Chondrocyte (in vitro differentiated cells): ENCODE data around the gene DPM1. TPM values are rescaled to one million over a fixed set of nuclear protein-coding genes. Genes with fewer than 3 reads are reported as not detected.

Experiments
- DNase-seq: peaks from one replicate; pipeline ENCODE4 v3.0.0; 2021; ENCODE audit warnings: mixed read lengths, low spot score
- H3K27ac Mint-ChIP-seq: one replicate; pipeline ENCODE4 v1.8.0; 2021; ENCODE audit warnings: mild to moderate bottlenecking, moderate library complexity, mixed read lengths; ENCODE audit not compliant: unreplicated experiment
- H3K27me3 Mint-ChIP-seq: 2 replicates; pipeline ENCODE4 v1.8.0; 2021; ENCODE audit warnings: low read depth, mixed read lengths
- H3K36me3 Mint-ChIP-seq: 2 replicates; pipeline ENCODE4 v1.8.0; 2021; ENCODE audit warnings: low read depth, mixed read lengths
- H3K4me1 Mint-ChIP-seq: 2 replicates; pipeline ENCODE4 v1.8.0; 2021; ENCODE audit warnings: low read depth, mild to moderate bottlenecking, mixed read lengths
- H3K4me3 Mint-ChIP-seq: one replicate; pipeline ENCODE4 v1.8.0; 2021; ENCODE audit warnings: mild to moderate bottlenecking, moderate library complexity, mixed read lengths; ENCODE audit not compliant: unreplicated experiment
- H3K9me3 Mint-ChIP-seq: 2 replicates; pipeline ENCODE4 v1.8.0; 2021; ENCODE audit warnings: low read depth, mixed read lengths
- total RNA-seq: library from RNA; stranded (reverse); gene quantifications from 3 replicates; pipeline ENCODE4 v1.2.1, GENCODE V29; 2021
- TF ChIP-seq, protein P1 (sequence below): fragments of 200-600 bp; sonication (generic); IDR thresholded peaks from 2 replicates; pipeline ENCODE4 v1.5.0; 2021; ENCODE audit warnings: antibody characterized with exemption, mild to moderate bottlenecking, moderate library complexity

The DPM1 gene
- total RNA-seq, 1 donor from 2014 or later, result 40.5 TPM

DNA sequence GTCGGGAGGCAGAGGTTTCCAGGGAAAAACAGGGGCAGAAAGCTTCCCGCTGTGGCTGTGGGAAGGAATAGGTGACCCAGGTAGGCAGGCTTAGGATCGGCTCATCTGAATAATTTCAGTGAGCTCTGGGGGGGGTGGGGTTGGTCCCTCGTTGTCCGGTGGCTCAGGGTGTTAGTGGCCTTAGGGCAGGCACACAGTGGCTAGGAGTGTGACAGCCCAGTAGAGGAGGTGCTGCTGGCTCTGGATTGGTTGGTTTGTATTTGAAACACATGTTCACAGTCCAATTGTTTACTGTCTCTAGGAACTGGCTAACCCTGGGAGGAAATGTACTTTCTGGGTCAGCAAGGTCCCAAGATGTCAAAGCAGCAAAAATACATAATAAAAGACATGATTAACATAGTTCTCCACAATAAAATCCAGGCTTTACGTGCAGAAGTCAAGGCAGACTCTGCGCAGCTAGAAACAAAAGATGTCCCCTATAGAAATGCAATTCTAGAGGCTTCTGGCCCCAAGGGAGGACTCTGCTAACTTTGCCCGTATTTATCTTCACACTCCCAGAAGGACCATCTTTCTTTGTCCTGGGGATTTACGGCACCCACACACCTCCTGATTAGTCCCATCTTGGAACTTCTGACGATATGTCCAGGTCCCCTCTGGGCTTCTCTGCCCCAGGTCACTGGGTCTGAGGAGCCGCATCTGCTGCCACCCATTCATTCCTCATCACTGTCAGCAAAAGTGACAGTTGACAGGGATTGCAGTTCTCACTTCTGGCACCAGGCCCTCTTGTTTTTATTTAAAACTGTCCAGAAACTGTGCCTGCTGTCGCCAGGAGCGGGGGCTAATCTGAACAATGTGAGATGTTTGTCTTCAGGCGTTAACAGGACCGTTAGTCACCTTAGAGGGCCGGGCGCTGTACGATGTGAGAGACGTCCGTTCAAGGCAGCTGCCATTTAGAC is 19.0 kb upstream of the DPM1 start:
- peaks cover 3% of the 10 kb centered on the region for H3K9me3 Mint-ChIP-seq
- H3K36me3 Mint-ChIP-seq, result peaks cover 2% of the 10 kb centered on the region
- no peak overlapping the region for H3K27ac Mint-ChIP-seq
- DNase-seq, result no peak
- H3K27me3 Mint-ChIP-seq, result no peaks in the 10 kb centered on the region
- H3K4me1 Mint-ChIP-seq, result peaks cover 27% of the 10 kb centered on the region
- TF ChIP-seq, protein P1, sequence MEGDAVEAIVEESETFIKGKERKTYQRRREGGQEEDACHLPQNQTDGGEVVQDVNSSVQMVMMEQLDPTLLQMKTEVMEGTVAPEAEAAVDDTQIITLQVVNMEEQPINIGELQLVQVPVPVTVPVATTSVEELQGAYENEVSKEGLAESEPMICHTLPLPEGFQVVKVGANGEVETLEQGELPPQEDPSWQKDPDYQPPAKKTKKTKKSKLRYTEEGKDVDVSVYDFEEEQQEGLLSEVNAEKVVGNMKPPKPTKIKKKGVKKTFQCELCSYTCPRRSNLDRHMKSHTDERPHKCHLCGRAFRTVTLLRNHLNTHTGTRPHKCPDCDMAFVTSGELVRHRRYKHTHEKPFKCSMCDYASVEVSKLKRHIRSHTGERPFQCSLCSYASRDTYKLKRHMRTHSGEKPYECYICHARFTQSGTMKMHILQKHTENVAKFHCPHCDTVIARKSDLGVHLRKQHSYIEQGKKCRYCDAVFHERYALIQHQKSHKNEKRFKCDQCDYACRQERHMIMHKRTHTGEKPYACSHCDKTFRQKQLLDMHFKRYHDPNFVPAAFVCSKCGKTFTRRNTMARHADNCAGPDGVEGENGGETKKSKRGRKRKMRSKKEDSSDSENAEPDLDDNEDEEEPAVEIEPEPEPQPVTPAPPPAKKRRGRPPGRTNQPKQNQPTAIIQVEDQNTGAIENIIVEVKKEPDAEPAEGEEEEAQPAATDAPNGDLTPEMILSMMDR, result no peak
- H3K4me3 Mint-ChIP-seq, result no peak overlapping the region

DNA sequence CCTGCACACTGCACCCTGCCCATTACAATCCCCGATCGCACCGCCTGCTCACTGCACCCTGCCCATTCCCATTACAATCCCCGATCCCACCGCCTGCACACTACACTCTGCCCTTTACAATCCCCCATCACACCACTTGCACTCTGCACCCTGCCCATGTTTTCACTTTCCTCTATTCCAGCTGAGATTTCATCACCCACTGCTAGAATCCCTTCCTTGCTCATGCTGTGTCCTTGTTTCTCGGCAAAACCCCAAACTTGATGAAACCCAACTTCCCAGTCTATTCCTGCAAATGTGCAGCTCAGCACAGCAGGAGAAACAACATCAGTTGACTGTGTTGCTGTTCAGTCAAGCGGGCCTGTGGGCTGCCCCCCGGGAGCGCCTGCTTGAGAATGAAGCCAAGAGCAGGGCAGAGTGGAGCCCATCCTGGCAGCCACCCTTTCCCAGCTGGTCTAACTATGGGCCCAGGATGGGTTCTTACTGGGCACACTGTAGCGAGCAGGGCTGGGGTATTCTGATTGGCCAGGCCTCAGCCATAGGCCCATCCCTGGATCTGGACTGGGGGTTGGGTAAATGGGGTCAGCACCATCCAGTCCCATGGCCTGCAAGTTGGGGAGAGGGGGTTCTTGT is 17.5 kb upstream of the DPM1 start:
- DNase-seq, result no peak
- TF ChIP-seq, protein P1, result no peak
- Mint-ChIP-seq H3K27me3 (no peaks in the 10 kb centered on the region), H3K9me3 (peaks cover 3% of the 10 kb centered on the region), H3K27ac (no peak overlapping the region), H3K4me3 (no peak overlapping the region), H3K36me3 (peaks cover 2% of the 10 kb centered on the region), H3K4me1 (peaks cover 14% of the 10 kb centered on the region)

DNA sequence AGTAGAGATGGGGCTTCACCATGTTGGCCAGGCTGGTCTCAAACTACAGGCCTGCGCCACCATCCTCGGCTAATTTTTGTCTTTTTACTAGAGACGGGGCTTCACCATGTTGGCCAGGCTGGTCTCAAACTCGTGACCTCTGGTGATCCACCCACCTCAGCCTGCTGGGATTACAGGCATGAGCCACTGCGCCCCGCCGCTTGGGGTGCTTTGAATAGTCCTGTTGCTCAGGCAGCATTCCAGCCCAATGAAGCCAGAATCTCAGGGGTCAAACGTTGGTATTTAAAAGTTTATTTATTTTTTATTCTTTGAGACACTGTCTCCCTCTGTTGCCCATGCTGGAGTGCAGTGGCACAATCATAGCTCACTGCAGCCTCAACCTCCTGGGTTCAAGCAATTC is 11.6 kb upstream of the DPM1 start:
- Mint-ChIP-seq H3K27ac (no peak overlapping the region), H3K36me3 (no peaks in the 10 kb centered on the region), H3K27me3 (peaks cover 7% of the 10 kb centered on the region), H3K4me1 (no peaks in the 10 kb centered on the region), H3K4me3 (no peak overlapping the region), H3K9me3 (peaks cover 3% of the 10 kb centered on the region)
- DNase-seq, result no peak
- TF ChIP-seq, protein P1, result no peak

DNA sequence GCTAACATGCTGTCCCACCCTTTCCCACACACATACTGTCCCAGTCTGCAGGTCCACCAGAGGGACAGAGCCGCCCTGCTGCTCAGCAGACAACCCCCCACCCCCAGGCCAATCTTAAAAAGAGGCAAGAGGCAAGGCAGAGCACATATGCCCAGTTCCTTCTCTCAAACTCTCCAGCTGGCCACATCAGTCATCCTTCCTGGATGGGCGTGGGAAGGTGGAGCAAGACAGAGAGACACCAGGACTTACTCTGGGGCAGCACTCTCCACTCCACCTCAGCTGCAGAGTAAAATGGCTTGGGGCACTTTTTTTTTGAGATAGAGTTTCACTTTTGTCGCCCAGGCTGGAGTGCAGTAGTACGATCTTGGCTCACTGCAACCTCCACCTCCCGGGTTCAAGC is 11.1 kb upstream of the DPM1 start:
- H3K27me3 Mint-ChIP-seq, result peaks cover 7% of the 10 kb centered on the region
- no peaks in the 10 kb centered on the region for H3K4me1 Mint-ChIP-seq
- TF ChIP-seq, protein P1, result no peak
- H3K36me3 Mint-ChIP-seq, result no peaks in the 10 kb centered on the region
- DNase-seq, result no peak
- no peaks in the 10 kb centered on the region for H3K9me3 Mint-ChIP-seq
- no peak overlapping the region for H3K27ac Mint-ChIP-seq
- H3K4me3 Mint-ChIP-seq, result no peak overlapping the region

DNA sequence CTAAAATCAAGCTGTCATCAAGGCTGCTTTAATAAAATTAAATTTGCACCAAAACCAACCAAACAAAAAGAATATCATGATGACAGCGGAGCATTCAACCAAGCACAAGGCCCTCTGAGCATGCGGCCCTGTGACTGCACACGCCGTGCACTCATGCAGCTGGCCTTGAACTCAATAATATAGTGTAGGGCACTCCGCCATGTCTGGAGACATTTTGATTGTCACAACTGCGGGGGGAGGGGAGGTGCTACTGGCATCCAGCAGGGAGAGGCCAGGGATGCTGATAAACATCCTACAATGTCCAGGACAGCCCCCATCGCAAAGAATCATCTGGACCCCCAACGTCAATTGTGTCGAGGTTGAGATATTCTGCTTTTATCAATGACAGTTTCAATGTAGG is 10.0 kb upstream of the DPM1 start:
- H3K27ac Mint-ChIP-seq, result no peak overlapping the region
- H3K4me3 Mint-ChIP-seq, result no peak overlapping the region
- H3K36me3 Mint-ChIP-seq, result no peaks in the 10 kb centered on the region

More for the DNA sequence above, 10.0 kb upstream of the DPM1 start:
- Mint-ChIP-seq H3K27me3 (peaks cover 7% of the 10 kb centered on the region), H3K4me1 (no peaks in the 10 kb centered on the region), H3K9me3 (no peaks in the 10 kb centered on the region)
- no peak for DNase-seq
- TF ChIP-seq, protein P1, result no peak
